ENCODE measurements around the gene SLC38A11. TPM values are rescaled to one million over a fixed set of nuclear protein-coding genes. Genes with fewer than 3 reads are reported as not detected.

Gene SLC38A11
- total RNA-seq, 1 experiment from 2014 or later = not detected

DNA sequence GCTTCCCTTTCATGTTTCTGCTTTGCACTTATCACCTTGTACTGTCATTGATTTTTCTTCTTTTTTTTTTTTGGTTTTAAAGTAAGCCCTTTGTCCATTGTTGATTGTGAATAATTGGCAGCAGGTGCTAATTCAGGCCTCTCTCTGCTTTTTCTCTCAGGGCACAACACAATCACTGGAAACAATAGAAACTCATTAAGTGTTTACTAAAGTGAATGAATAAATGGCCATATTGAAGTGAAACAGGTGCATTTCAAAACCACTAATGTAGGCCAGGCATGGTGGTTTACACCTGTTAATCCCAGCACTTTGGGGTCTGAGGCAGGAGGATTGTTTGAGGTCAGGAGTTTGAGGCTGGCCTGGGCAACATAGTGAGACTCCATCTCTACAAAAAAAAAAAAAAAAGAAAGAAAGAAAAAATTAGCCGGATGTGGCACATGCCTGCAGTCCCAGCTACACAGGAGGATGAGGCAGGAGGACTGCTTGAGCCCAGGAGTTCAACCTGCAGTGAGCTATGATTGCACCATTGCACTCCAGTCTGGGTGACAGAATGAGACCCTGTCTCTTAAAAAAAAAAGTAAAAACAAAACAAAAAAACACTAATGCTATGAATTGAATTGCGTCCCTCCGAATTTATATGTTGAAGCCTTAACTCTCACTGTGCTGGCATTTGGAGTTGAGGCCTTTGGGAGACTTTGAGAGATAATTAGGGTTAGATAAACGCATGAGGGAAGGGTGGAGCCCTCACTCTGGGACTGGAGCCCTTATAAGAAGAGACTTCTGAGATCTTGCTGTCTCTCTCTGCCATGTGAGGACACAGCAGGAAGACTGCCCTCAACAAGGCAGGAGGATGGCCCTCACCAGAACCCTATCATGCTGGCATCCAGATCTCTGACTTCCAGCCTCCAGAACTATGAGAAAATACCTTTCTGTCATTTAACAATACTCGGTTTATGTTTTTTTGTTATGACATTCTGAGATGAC is 19.9 kb downstream of the SLC38A11 start:
- no peak overlapping the region for H3K4me3 ChIP-seq
- no peaks in the 10 kb centered on the region for H3K27me3 ChIP-seq
- DNase-seq = no peak
- no peaks in the 10 kb centered on the region for H3K36me3 ChIP-seq
- no peaks in the 10 kb centered on the region; the same call in 1 of the 2 replicates for H3K9me3 ChIP-seq

DNA sequence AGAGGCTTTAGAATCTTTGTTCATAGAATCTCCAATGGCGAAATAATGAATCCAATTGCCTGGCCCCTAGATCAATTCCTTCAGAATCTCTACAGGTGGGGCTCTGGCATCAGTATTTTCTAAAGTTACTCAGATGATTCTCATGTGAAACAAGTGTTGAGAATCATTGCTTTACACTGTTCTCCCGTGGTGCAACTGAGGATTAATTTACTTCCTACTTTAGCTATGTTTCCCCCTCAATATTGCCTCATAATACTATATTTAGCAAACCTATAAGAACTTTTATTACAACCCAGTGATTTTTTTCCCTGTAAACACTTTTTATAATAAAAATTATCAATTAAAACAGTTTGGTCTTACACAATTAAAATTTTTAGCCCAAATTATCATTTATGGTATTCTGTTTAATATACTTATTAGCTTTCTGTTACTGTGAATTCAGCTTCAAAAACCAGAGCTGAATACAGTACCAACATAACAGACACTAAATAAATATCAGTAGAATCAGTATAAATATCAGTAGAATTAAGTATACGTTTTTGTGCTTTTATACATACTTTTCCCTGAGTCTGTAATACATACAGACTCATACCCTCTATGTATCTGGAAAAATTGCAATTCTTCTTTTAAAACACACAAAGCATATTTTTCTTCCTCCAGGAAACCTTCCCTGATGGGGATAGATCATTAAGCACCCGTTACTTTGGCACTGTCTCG is 20.8 kb downstream of the SLC38A11 start:
- H3K27me3 ChIP-seq = no peaks in the 10 kb centered on the region
- H3K9me3 ChIP-seq = peaks cover 1% of the 10 kb centered on the region
- no peak for DNase-seq
- H3K36me3 ChIP-seq = no peaks in the 10 kb centered on the region
- H3K4me3 ChIP-seq = no peak overlapping the region

DNA sequence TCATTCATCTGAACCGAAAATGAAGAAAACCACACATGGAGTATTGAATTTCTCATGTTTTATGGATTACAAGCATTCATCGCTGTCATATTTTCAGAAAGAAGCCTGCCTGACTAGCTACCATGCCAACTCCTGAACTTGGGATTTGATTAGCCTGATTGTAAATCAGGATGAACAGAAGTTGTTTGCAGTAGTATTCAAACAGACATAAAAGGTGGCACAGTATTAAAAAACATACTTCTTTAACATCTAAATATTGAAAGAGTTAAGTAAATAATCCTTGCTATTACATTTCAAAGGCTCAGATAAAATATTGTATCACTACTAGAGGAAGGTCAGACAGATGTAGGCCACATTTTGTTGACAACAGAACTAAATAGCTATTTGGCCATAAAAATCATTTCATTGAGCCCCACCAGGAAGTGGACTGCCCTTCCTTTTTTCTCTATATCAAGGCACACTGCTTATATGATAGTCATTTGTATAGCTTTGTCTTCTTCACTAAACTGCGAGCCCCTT is 21.6 kb downstream of the SLC38A11 start:
- Histone ChIP-seq H3K4me3 (no peak overlapping the region), H3K36me3 (no peaks in the 10 kb centered on the region), H3K9me3 (peaks cover 3% of the 10 kb centered on the region), H3K27me3 (no peaks in the 10 kb centered on the region)
- DNase-seq = no peak

DNA sequence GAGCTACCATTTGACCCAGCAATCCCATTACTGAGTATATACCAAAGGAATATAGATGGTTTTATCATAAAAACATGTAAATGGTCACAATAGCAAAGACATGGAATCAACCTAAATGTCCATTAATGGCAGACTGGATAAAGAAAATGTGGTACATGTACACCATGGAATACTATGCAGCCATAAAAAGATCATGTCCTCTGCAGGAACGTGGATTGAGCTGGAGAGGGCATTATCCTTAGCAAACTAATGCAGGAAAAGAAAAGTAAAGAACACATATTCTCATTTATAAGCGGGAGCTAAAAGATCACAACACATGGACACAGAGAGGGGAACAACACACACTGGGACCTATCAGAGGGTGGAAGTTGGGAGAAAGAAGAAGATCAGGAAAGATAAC is 22.9 kb downstream of the SLC38A11 start:
- no peak overlapping the region for H3K4me3 ChIP-seq
- H3K9me3 ChIP-seq = peaks cover 3% of the 10 kb centered on the region
- no peaks in the 10 kb centered on the region for H3K27me3 ChIP-seq
- H3K36me3 ChIP-seq = no peaks in the 10 kb centered on the region
- no peak for DNase-seq

DNA sequence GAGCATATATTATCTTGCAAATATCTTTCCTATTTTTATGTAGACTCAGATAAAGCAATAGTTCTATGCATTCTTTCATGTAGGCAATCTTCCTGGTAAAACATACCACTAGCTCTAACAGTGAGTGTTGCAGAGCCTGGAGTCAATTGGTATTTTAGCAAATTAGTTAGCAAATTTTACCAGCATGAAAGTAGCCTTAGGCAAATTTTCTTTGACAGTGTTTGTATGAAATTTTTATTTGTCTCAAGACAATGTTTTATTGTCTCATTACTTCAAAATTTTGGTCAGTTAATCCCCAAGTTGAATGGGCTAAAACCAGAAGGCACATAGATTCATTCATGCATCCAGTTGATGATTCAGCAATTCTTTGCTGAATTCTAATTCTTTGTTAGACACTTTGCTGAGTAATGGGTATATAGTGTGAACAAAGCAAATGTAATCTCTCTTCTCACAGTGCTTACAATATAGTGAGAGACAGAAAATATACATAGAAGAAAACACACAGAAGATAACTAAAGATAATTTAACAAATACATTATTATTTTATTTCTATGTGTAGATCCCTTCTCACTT is 27.1 kb downstream of the SLC38A11 start:
- H3K36me3 ChIP-seq = no peaks in the 10 kb centered on the region
- no peaks in the 10 kb centered on the region for H3K27me3 ChIP-seq
- no peak overlapping the region for H3K4me3 ChIP-seq
- H3K9me3 ChIP-seq = peaks cover 3% of the 10 kb centered on the region
- no peak for DNase-seq

DNA sequence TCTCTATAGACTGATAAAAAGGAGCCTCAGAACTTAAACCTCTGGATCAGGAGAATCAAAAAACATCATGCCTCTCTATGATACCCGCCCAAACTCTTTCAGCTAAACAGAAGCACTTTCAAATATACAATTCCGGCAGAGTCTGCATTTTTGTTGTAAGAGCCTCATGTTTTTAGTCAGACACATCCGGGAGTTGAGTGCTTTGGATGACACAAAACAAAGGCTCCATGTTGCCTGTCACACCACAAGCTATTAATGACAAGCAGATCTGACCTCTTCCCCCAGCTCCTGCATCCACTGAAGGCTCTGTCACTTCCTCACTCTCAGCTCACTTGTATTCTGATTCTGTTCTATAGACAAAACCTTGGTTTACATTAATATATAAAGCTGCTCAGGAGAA is 33.2 kb downstream of the SLC38A11 start:
- DNase-seq = no peak

DNA sequence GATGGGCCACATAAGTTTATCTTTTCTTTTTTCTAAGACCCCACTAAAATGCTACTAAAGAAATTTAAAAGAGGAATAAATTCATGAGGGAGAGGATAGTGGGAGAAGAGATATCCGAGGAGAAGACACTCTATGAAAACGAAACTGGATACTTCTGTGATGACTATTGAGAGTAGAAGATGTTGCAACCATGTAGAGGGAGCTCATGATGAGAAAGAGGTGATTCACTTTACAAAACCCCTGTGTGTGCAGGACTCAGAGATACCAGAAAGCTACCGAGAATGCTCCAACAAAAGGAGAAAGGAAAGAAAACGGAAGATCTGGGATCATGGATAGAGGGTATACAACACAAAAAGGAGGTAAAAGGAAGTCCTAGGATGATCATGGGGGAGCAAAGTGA is 34.9 kb downstream of the SLC38A11 start:
- H3K27me3 ChIP-seq = no peaks in the 10 kb centered on the region
- peak overlapping the region; percentile 8 for H3K4me3 ChIP-seq
- no peaks in the 10 kb centered on the region for H3K36me3 ChIP-seq
- H3K9me3 ChIP-seq = no peaks in the 10 kb centered on the region
- peak; percentile 27 for DNase-seq

More for the DNA sequence above, 33.2 kb downstream of the SLC38A11 start:
- no peaks in the 10 kb centered on the region for H3K27me3 ChIP-seq
- H3K9me3 ChIP-seq = no peaks in the 10 kb centered on the region
- H3K36me3 ChIP-seq = no peaks in the 10 kb centered on the region
- no peak overlapping the region for H3K4me3 ChIP-seq

DNA sequence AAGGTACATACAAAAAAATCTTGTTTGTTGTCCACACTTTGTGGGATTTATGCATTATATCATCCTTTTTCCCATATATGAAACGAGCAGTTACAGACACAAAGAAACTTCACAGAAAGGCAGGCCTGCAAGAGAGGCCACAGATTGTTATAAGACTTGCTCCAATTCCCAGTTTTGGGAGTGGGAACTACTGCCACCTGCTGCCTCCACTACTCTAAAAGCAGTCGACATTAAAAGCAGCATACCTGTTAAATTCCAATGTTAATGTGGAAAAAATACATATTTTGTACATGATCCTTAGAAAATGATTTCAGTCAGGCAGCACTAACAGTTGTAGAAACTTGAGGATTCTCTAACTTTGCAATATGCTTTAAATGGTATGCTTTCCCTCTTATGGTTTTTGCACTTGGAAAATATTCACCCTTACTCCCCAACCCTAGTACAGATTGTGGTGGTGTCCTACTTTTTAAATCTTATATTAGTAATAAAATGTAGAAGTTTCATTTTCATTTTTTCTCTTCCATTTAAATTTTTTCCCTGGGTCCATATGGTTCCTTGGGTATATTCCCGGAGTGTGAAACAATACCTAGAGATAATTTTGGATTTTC is 37.9 kb downstream of the SLC38A11 start:
- Histone ChIP-seq H3K9me3 (no peaks in the 10 kb centered on the region), H3K27me3 (no peaks in the 10 kb centered on the region), H3K4me3 (no peak overlapping the region), H3K36me3 (no peaks in the 10 kb centered on the region)
- peak; percentile 41 for DNase-seq

DNA sequence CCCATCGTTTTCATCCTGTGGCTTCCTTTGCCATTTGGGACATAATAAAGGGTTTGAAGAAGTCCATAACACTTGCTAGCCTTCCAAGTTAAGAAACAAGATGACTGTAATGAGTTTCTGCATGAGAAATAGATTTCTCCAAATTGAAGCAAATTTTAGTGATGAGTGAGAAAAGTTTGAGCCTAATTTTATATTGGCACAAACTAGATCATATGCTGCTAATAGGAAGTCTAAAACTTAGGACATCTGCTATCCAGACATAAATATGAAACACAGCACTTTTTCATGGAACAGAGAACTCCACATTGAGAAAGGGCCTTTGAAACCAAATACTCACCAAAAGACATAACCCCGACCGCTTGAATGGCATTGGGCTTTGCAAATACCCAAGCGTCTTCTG is 39.8 kb downstream of the SLC38A11 start:
- Histone ChIP-seq H3K36me3 (no peaks in the 10 kb centered on the region), H3K9me3 (no peaks in the 10 kb centered on the region), H3K4me3 (no peak overlapping the region), H3K27me3 (no peaks in the 10 kb centered on the region)
- DNase-seq = no peak

DNA sequence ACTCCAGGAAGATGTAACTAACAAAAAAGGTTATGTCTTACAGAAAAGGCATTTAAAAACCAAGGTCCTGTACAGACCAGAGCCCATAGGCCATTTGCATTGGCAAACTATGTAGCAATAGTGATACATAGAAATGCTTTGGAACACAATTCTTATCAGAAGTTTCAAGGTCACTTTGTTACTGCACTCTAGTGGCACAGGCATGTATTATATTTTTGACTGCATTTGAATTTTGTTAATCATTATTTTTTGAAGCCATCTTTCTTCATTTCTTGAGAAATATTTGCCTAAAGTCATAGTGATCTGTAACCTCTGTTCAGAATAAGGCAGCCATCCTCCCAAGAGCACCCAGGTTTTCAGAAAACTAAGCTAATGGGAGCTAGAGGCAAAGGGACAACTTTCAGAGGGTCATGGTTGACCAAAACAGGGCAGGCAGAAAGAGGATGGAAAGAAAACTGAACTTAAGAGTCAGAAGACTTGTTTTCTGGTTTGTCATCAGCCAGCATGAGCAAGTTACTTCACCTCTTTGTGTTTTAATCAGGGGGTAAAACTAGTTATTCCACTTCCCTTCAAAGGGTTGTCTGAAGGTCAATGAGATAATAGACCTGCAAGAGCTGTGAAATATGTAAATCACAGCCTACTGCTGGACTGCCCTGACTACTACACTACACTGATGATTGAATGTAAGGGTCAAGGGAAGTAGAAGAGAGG is 41.5 kb downstream of the SLC38A11 start:
- no peaks in the 10 kb centered on the region for H3K9me3 ChIP-seq
- no peaks in the 10 kb centered on the region for H3K36me3 ChIP-seq
- no peak for DNase-seq
- H3K27me3 ChIP-seq = no peaks in the 10 kb centered on the region
- no peak overlapping the region for H3K4me3 ChIP-seq

DNA sequence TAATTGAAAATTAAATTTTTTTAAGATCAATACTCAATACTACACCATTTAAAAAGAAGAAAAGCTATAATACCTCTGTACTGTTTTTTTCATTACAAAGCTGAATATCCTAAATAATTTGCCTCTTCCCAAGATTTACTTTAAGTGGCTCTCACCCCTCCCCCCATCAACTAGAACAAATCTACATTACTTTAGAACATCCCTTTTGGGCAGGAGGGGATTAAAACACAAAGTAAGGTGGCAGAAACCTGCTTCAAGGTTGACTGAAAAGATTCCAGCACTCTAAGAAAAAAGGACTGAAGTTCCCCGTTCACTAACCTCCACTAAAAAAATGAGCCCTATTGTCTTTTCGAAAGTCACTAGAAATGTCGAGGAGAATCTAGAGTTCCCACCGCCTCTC is 42.3 kb downstream of the SLC38A11 start:
- H3K4me3 ChIP-seq = no peak overlapping the region
- H3K27me3 ChIP-seq = no peaks in the 10 kb centered on the region
- no peaks in the 10 kb centered on the region for H3K9me3 ChIP-seq
- DNase-seq = no peak
- H3K36me3 ChIP-seq = no peaks in the 10 kb centered on the region

DNA sequence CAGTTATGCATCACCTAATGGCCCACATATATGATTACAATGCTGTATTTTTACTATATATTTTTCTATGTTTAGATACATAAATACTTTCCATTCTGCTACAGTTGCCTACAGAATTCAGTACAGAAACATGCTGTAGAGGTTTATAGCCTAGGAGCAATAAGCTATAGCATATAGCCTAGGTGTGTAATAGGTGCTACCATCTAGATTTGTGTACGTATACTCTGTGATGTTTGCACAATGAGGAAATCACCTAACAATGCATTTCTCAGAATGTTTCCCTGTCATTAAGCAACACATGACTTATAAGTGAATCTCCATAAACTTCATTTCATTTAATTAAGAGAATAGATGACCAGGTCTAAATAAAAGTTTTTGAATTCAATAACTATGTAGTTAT is 43.5 kb downstream of the SLC38A11 start:
- no peak overlapping the region for H3K4me3 ChIP-seq
- no peaks in the 10 kb centered on the region for H3K36me3 ChIP-seq
- H3K27me3 ChIP-seq = no peaks in the 10 kb centered on the region
- DNase-seq = no peak
- no peaks in the 10 kb centered on the region for H3K9me3 ChIP-seq

DNA sequence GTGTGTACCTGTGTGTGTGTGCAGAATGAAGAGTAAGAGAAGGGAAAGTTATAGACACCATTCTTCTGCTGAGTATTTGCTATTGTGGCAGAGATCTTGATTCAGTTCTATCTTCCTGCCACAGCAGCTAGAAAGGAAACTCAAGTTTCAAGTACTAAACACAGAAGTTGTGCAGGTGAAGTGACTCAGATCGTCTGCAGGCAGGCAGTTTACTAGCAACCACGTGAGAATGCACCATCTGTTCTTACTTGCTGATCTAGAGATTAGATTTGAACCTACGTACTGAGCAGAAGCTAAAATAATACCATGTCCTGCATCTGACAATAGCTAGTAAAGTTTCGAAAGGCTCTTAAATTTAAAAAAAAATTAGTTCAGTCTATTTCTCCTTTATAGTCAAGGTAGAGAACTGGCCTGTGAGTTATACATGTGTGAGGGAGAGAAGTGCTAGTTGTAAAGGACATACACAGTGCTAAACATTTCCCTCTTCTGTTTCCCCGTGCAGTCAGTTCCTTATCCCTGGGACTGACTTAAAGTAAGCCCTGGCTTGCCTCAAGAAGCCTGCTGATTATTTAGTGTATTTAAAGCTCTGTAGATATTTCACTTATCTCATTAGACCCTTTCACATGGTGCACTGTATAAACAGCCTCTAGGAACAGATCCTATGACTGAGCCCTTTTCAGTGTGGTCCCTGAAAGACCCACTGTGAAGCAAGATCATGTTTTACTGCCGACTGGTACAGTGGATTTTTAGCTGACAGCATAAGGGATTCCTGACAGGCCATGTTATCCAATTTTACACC is 45.0 kb downstream of the SLC38A11 start:
- no peaks in the 10 kb centered on the region for H3K27me3 ChIP-seq

DNA sequence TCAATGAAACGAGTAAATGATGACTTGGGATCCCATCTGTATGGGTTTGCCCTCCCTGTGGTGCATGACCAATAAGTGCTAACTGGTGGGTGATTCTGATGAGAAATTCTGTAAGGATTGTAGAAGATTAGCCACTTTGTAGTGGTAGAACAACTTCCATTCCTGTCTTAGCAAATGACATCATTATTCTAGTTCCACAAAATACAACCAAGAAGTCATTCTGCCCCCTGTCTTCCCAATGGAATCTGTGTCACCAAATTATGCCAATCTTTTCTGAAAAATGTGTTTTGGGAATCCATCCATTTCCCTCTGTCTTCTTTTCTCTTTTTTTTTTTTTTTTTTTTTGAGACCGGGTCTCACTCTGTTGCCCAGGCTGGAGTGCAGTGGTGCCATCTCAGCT is 48.4 kb downstream of the SLC38A11 start:
- no peaks in the 10 kb centered on the region for H3K36me3 ChIP-seq
- no peak for DNase-seq
- no peaks in the 10 kb centered on the region for H3K9me3 ChIP-seq
- H3K27me3 ChIP-seq = no peaks in the 10 kb centered on the region
- H3K4me3 ChIP-seq = no peak overlapping the region

More for the DNA sequence above, 45.0 kb downstream of the SLC38A11 start:
- DNase-seq = no peak
- no peaks in the 10 kb centered on the region for H3K9me3 ChIP-seq
- H3K36me3 ChIP-seq = no peaks in the 10 kb centered on the region
- no peak overlapping the region for H3K4me3 ChIP-seq

DNA sequence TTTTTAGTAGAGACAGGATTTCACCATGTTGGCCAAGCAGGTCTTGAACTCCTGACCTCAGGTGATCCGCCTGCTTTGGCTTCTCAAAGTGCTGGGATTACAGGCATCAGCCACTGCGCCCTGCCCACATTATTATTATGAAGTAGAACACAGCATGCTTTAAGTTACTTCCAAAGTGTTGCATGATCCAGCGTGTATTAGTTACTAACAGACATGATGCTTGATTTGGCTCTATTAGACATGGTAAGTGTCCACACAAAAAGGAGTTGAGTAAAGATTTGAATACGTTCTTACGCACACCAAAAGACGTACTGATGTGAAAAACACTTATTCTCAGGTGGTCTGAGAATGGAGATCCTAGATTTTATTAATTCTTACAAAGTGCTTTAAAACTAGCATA is 50.0 kb downstream of the SLC38A11 start:
- DNase-seq = no peak
- H3K27me3 ChIP-seq = no peaks in the 10 kb centered on the region
- H3K36me3 ChIP-seq = no peaks in the 10 kb centered on the region
- peaks cover 3% of the 10 kb centered on the region; the same call in 1 of the 2 replicates for H3K9me3 ChIP-seq
- no peak overlapping the region for H3K4me3 ChIP-seq
